ENCODE data around the gene FGF3. TPM values are rescaled to one million over a fixed set of nuclear protein-coding genes. Genes with fewer than 3 reads are reported as not detected.

The FGF3 gene
- total RNA-seq (not detected), total RNA-seq (0 to 0.12 (median 0) reads per million in 29 experiments)
- not detected for total RNA-seq (2013)

GRCh38 chr11:69818603-69819441, at the start of gene FGF3:
TSS of gene FGF3 (minus strand) at chr11:69819416. CDS start at chr11:69818933, 483 bp downstream.
- Mint-ChIP-seq H3K36me3 (no peaks in the 10 kb centered on the region), H3K4me1 (peaks cover 0 to 2% (median 0%) of the 10 kb centered on the region in 3 donors), H3K9me3 (peaks cover 0 to 3% (median 0%) of the 10 kb centered on the region in 3 donors), H3K27ac (no peak within 1 kb of the TSS), H3K27me3 (peaks cover 26 to 48% of the 10 kb centered on the region in 2 donors), H3K4me3 (no peak within 1 kb of the TSS)
- H3K27me3 ChIP-seq (replicated peaks in 1 of 2; ENCODE audit: control insufficient read depth in 2 of 2, extremely low read depth in 1 of 2, insufficient read depth in 2 of 2, low read length in 1 of 2) = peaks cover 0 to 73% of the 10 kb centered on the region in 2 experiments
- no peak within 1 kb of the TSS for H3K4me3 ChIP-seq (ENCODE audit: control insufficient read depth in 1 of 2, extremely low read depth in 1 of 2, low read length in 1 of 2)
- no peaks in the 10 kb centered on the region for H3K9me3 ChIP-seq
- WGBS (ENCODE audit: insufficient coverage) = 8% methylated on average over 81 of the region's 105 CpGs
- ATAC-seq (replicated peaks in 1 of 4) (no peak), DNase-seq (no peak)
- ChIA-PET CTCF (no interaction called here), POLR2A (no interaction called here)
- peaks cover 0 to 7% of the 10 kb centered on the region in 2 experiments for H3K4me1 ChIP-seq (ENCODE audit: control insufficient read depth in 1 of 2, extremely low read depth in 1 of 2, insufficient read depth in 2 of 2, low read length in 2 of 2)
- H3K36me3 ChIP-seq (ENCODE audit: control insufficient read depth in 2 of 2, extremely low read depth in 1 of 2, insufficient read depth in 1 of 2, low read length in 1 of 2) = no peaks in the 10 kb centered on the region
- H3K27ac ChIP-seq (ENCODE audit: low read length) = no peak within 1 kb of the TSS

DNA sequence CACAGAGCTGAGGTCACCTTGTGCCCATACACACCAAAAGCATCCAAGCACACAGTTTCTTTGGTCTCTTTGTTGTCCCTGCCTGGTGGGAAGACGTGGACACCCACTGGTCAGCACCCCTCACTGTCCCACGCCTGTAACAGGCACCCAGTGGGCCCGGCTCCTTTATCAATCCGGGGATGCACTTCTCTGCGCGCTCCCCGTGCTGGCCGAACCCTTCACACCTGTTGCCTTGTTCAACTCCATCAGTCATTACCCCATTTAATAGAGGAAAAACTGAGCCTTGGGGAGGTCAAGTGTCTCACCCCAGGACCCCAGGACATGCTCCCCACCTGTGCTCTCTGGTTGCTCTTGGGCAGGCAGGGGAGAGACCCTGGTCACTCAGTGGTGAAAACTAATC, 49.7 kb upstream of the FGF3 start:
- no peaks in the 10 kb centered on the region for H3K36me3 Mint-ChIP-seq
- no peaks in the 10 kb centered on the region for H3K4me1 Mint-ChIP-seq
- 0% methylated on average over 1 of the region's 8 CpGs for WGBS (ENCODE audit: insufficient coverage)
- H3K27me3 ChIP-seq (replicated peaks in 1 of 2; ENCODE audit: control insufficient read depth in 2 of 2, extremely low read depth in 1 of 2, insufficient read depth in 2 of 2, low read length in 1 of 2) = peaks cover 0 to 40% of the 10 kb centered on the region in 2 experiments
- POLR2A ChIA-PET = no interaction called here
- ATAC-seq (replicated peaks in 1 of 4) (no peak), DNase-seq (peak in 1 of 35 experiments; percentile 2)
- H3K27ac ChIP-seq (ENCODE audit: low read length) = no peak overlapping the region
- H3K4me3 ChIP-seq (ENCODE audit: control insufficient read depth in 1 of 2, extremely low read depth in 1 of 2, low read length in 1 of 2) = no peak overlapping the region
- H3K9me3 ChIP-seq = no peaks in the 10 kb centered on the region
- CTCF ChIA-PET = no interaction called here
- no peak overlapping the region for H3K27ac Mint-ChIP-seq
- H3K36me3 ChIP-seq (ENCODE audit: control insufficient read depth in 2 of 2, extremely low read depth in 1 of 2, insufficient read depth in 1 of 2, low read length in 1 of 2) = no peaks in the 10 kb centered on the region
- peaks cover 0 to 14% (median 0%) of the 10 kb centered on the region in 3 donors for H3K9me3 Mint-ChIP-seq
- H3K4me3 Mint-ChIP-seq = no peak overlapping the region
- no peaks in the 10 kb centered on the region for H3K4me1 ChIP-seq (ENCODE audit: control insufficient read depth in 1 of 2, extremely low read depth in 1 of 2, insufficient read depth in 2 of 2, low read length in 2 of 2)
- peaks cover 28 to 29% of the 10 kb centered on the region in 2 donors for H3K27me3 Mint-ChIP-seq

DNA sequence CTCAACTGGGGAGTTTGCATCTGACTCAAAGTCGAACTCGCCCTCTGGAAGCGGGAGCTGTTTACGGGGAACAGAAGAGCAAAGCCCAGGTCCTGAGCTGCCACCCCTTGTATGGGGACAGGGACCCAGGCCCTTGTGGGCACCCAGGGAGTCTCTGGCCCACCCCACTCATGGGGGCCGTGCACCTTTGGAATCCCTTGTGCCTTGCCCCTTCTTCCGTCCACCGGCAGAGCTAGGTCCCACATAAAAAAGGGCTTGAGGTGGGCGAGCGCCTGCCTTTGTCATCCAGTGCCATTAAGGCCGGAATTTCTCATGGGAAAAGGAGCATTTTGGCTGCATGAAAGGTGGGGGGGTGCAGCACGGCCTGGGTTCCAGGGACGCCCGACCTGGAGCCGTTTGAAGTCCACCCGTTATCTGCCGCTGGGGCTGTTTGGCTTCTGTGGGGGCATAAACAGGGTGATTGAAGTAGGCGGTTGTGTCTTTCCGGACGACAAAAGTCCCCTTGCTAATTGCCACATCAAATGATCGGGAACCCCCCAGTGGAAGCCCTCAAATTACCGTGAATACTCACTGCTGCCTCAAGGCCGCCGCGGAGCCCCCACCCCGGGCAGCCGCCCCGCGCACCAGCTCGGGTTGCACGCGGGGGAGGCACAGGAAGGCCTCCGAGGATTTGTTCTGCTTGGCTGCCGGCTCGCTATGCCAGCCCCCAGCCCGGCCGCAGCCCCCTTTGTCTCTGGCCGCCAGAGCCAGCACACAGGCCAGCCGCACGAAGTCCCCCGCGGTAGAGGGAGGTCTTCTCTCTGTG, 49.0 kb upstream of the FGF3 start:
- Histone ChIP-seq H3K27ac (ENCODE audit: low read length) (no peak overlapping the region), H3K27me3 (replicated peaks in 1 of 2; ENCODE audit: control insufficient read depth in 2 of 2, extremely low read depth in 1 of 2, insufficient read depth in 2 of 2, low read length in 1 of 2) (peaks cover 0 to 46% of the 10 kb centered on the region in 2 experiments), H3K36me3 (ENCODE audit: control insufficient read depth in 2 of 2, extremely low read depth in 1 of 2, insufficient read depth in 1 of 2, low read length in 1 of 2) (no peaks in the 10 kb centered on the region), H3K9me3 (no peaks in the 10 kb centered on the region), H3K4me3 (ENCODE audit: control insufficient read depth in 1 of 2, extremely low read depth in 1 of 2, low read length in 1 of 2) (no peak overlapping the region), H3K4me1 (ENCODE audit: control insufficient read depth in 1 of 2, extremely low read depth in 1 of 2, insufficient read depth in 2 of 2, low read length in 2 of 2) (no peaks in the 10 kb centered on the region)
- no peaks in the 10 kb centered on the region for H3K4me1 Mint-ChIP-seq
- ATAC-seq (replicated peaks in 1 of 4) (no peak), DNase-seq (peak in 1 of 35 experiments; percentile 17)
- no peaks in the 10 kb centered on the region for H3K36me3 Mint-ChIP-seq
- peaks cover 32 to 33% of the 10 kb centered on the region in 2 donors for H3K27me3 Mint-ChIP-seq
- WGBS (ENCODE audit: insufficient coverage) = 42% methylated on average over 34 of the region's 41 CpGs
- H3K27ac Mint-ChIP-seq = no peak overlapping the region
- peaks cover 0 to 14% (median 0%) of the 10 kb centered on the region in 3 donors for H3K9me3 Mint-ChIP-seq
- ChIA-PET CTCF (no interaction called here), POLR2A (no interaction called here)
- H3K4me3 Mint-ChIP-seq = no peak overlapping the region

DNA sequence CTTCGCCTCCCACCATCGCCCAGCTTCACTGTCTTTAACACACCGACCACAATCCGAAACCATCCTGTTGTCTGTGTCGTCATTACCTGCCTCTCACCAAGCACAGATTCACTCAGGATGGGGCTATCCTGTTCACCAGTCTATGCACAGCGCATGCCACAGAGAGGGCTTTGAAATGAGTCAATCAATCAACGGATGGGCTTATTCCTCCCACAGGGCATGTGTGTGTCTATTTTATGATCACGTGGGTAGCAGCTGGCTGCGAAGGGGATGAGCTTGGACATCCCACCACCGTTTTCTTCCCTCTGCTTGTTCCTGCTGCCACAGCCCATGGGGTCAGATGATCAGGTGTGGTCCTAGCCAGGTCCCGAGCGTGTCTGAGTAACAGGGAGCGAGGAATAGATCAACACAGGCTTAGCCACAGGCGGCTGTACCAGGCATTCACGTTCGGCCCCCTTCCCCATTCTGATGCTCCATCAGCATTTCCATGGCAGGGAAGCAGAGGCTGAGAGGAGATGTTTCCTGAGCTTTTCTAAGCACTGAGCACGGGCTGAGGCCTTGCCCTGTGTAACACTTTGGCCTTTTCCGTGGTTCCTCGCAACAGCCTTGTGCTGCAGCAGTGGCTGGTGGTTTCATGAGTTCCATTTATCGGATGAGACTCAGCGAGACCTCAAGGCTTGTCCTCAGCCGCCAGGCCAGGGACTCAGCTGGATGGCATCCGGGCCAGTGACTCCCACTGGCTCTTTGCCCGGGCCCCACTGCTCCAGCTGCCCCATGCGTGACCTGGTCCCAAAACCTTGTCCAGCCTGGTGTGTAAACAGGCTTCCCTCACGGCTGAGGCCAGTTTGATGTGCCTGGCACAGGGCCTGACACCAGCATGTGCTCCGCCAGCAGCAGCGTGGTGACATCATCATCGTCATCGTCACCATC, 48.1 kb upstream of the FGF3 start:
- Histone ChIP-seq H3K9me3 (no peaks in the 10 kb centered on the region), H3K27ac (ENCODE audit: low read length) (no peak overlapping the region), H3K4me3 (ENCODE audit: control insufficient read depth in 1 of 2, extremely low read depth in 1 of 2, low read length in 1 of 2) (no peak overlapping the region), H3K4me1 (ENCODE audit: control insufficient read depth in 1 of 2, extremely low read depth in 1 of 2, insufficient read depth in 2 of 2, low read length in 2 of 2) (no peaks in the 10 kb centered on the region), H3K27me3 (replicated peaks in 1 of 2; ENCODE audit: control insufficient read depth in 2 of 2, extremely low read depth in 1 of 2, insufficient read depth in 2 of 2, low read length in 1 of 2) (peaks cover 0 to 55% of the 10 kb centered on the region in 2 experiments), H3K36me3 (ENCODE audit: control insufficient read depth in 2 of 2, extremely low read depth in 1 of 2, insufficient read depth in 1 of 2, low read length in 1 of 2) (no peaks in the 10 kb centered on the region)
- 81% methylated on average over 26 of the region's 30 CpGs for WGBS (ENCODE audit: insufficient coverage)
- H3K9me3 Mint-ChIP-seq = peaks cover 0 to 10% (median 0%) of the 10 kb centered on the region in 3 donors
- H3K27me3 Mint-ChIP-seq = peaks cover 28 to 38% of the 10 kb centered on the region in 2 donors
- H3K4me1 Mint-ChIP-seq = no peaks in the 10 kb centered on the region
- ChIA-PET POLR2A (no interaction called here), CTCF (no interaction called here)
- H3K27ac Mint-ChIP-seq = no peak overlapping the region
- ATAC-seq (replicated peaks in 1 of 4) = no peak
- no peaks in the 10 kb centered on the region for H3K36me3 Mint-ChIP-seq
- no peak overlapping the region for H3K4me3 Mint-ChIP-seq
- DNase-seq = peak in 1 of 35 experiments; percentile 21

- H3K27ac ChIP-seq (ENCODE audit: low read length) = no peak overlapping the region
- H3K9me3 ChIP-seq = no peaks in the 10 kb centered on the region
- whole genome bisulfite sequencing (ENCODE audit: insufficient coverage) = 96% methylated on average over 3 of the region's 3 CpGs
- peaks cover 32 to 43% of the 10 kb centered on the region in 2 donors for H3K27me3 Mint-ChIP-seq
- no peak overlapping the region for H3K27ac Mint-ChIP-seq
- no peaks in the 10 kb centered on the region for H3K36me3 Mint-ChIP-seq
- peak in 1 of 35 experiments; percentile 7 for DNase-seq
- H3K27me3 ChIP-seq (replicated peaks in 1 of 2; ENCODE audit: control insufficient read depth in 2 of 2, extremely low read depth in 1 of 2, insufficient read depth in 2 of 2, low read length in 1 of 2) = peaks cover 0 to 61% of the 10 kb centered on the region in 2 experiments
- CTCF ChIA-PET = no interaction called here
- POLR2A ChIA-PET = no interaction called here
- no peak overlapping the region for H3K4me3 ChIP-seq (ENCODE audit: control insufficient read depth in 1 of 2, extremely low read depth in 1 of 2, low read length in 1 of 2)
- H3K9me3 Mint-ChIP-seq = peaks cover 0 to 7% (median 0%) of the 10 kb centered on the region in 3 donors
- H3K36me3 ChIP-seq (ENCODE audit: control insufficient read depth in 2 of 2, extremely low read depth in 1 of 2, insufficient read depth in 1 of 2, low read length in 1 of 2) = no peaks in the 10 kb centered on the region
- no peaks in the 10 kb centered on the region for H3K4me1 Mint-ChIP-seq
- H3K4me3 Mint-ChIP-seq = no peak overlapping the region
- no peaks in the 10 kb centered on the region for H3K4me1 ChIP-seq (ENCODE audit: control insufficient read depth in 1 of 2, extremely low read depth in 1 of 2, insufficient read depth in 2 of 2, low read length in 2 of 2)
- ATAC-seq (replicated peaks in 1 of 4) = no peak
Measured at GRCh38 chr11:69866648-69867047, 47.4 kb upstream of the FGF3 start.

DNA sequence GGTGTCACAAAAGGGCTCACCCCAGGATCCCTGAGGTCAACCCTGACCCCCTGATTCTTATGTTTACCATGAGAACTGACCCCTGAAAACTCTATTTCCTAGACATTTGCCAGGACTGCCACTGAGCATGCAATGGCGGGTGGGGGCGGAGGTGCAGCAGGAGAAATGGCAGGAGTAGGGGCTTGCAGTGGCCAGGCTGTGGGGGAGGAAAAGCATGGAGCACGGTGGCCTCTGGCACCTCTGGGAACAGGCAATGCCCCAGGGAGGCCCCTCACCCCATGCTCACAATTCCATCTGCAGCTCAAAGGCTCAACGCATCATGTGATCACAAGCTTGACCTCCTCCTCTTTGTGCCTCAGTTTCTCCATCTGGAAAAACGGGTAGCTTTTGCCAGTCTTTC, 46.5 kb upstream of the FGF3 start:
- no peak overlapping the region for H3K4me3 Mint-ChIP-seq
- ChIA-PET POLR2A (no interaction called here), CTCF (no interaction called here)
- ATAC-seq (replicated peaks in 1 of 4) = no peak
- WGBS (ENCODE audit: insufficient coverage) = 81% methylated on average over 2 of the region's 5 CpGs
- H3K36me3 Mint-ChIP-seq = no peaks in the 10 kb centered on the region
- Histone ChIP-seq H3K27me3 (replicated peaks in 1 of 2; ENCODE audit: control insufficient read depth in 2 of 2, extremely low read depth in 1 of 2, insufficient read depth in 2 of 2, low read length in 1 of 2) (peaks cover 0 to 70% of the 10 kb centered on the region in 2 experiments), H3K36me3 (ENCODE audit: control insufficient read depth in 2 of 2, extremely low read depth in 1 of 2, insufficient read depth in 1 of 2, low read length in 1 of 2) (no peaks in the 10 kb centered on the region), H3K4me3 (ENCODE audit: control insufficient read depth in 1 of 2, extremely low read depth in 1 of 2, low read length in 1 of 2) (no peak overlapping the region), H3K4me1 (ENCODE audit: control insufficient read depth in 1 of 2, extremely low read depth in 1 of 2, insufficient read depth in 2 of 2, low read length in 2 of 2) (no peaks in the 10 kb centered on the region), H3K9me3 (no peaks in the 10 kb centered on the region), H3K27ac (ENCODE audit: low read length) (no peak overlapping the region)
- no peak overlapping the region for H3K27ac Mint-ChIP-seq
- H3K4me1 Mint-ChIP-seq = no peaks in the 10 kb centered on the region
- peaks cover 33 to 51% of the 10 kb centered on the region in 2 donors for H3K27me3 Mint-ChIP-seq
- peak in 1 of 35 experiments; percentile 14 for DNase-seq
- no peaks in the 10 kb centered on the region for H3K9me3 Mint-ChIP-seq

Measured in T-cell (primary cell).